EL (cell line): Measurements from ENCODE around the gene ZNF117.
A peak's percentile ranks its signal among the peaks of the same experiment; 100 is the strongest.
"Not testable (repeated sequence)": the region's sequence is repeated elsewhere in the genome, so short reads cannot be mapped to it uniquely, and the experiment has no call there.

Experiments
- DNase-seq: peaks from one replicate; pipeline ENCODE4 v3.0.0-alpha.2; 2016

The ZNF117 gene

GRCh38 chr7:64990936-64991335, at the start of gene ZNF117:
ZNF117 (minus strand) TSS chr7:64991036.
- no peak for DNase-seq

GRCh38 chr7:65038767-65039166, 47.9 kb upstream of the ZNF117 start:
- DNase-seq: peak; percentile 29

- DNase-seq: peak; percentile 92
Observed at GRCh38 chr7:65037740-65038688, 47.2 kb upstream of the ZNF117 start.

- peak; percentile 13 for DNase-seq
Observed at GRCh38 chr7:65036526-65036925, 45.7 kb upstream of the ZNF117 start.

- not testable (repeated sequence) for DNase-seq
Observed at GRCh38 chr7:65035469-65035868, 44.6 kb upstream of the ZNF117 start.

GRCh38 chr7:65034120-65034782, 43.4 kb upstream of the ZNF117 start:
- peak; percentile 69 for DNase-seq

- DNase-seq: not testable (repeated sequence)
Observed at GRCh38 chr7:65033391-65033790, 42.6 kb upstream of the ZNF117 start.

- not testable (repeated sequence) for DNase-seq
Observed at GRCh38 chr7:65025023-65025422, 34.2 kb upstream of the ZNF117 start.

GRCh38 chr7:65020978-65021377, 30.1 kb upstream of the ZNF117 start:
- DNase-seq: not testable (repeated sequence)

GRCh38 chr7:65009881-65010280, 19.0 kb upstream of the ZNF117 start:
- DNase-seq: not testable (repeated sequence)

GRCh38 chr7:65009394-65009793, 18.6 kb upstream of the ZNF117 start:
- DNase-seq: not testable (repeated sequence)

GRCh38 chr7:65007036-65007435, 16.2 kb upstream of the ZNF117 start:
- not testable (repeated sequence) for DNase-seq

- DNase-seq: peak; percentile 96
Observed at GRCh38 chr7:65006094-65006992, 15.5 kb upstream of the ZNF117 start, which contains the start of gene ERV3-1. ERV3-1 (minus strand) TSS chr7:65006687; CDS start chr7:64993026, 13,661 bp downstream.

GRCh38 chr7:65004575-65004974, 13.7 kb upstream of the ZNF117 start:
- DNase-seq: no peak

GRCh38 chr7:65002972-65003585, 12.2 kb upstream of the ZNF117 start:
- no peak for DNase-seq

GRCh38 chr7:65001291-65001814, 10.5 kb upstream of the ZNF117 start:
- DNase-seq: no peak

- DNase-seq: no peak
Observed at GRCh38 chr7:64999165-65000004, 8.5 kb upstream of the ZNF117 start.

- no peak for DNase-seq
Observed at GRCh38 chr7:64998865-64999164, 8.0 kb upstream of the ZNF117 start.

- DNase-seq: peak; percentile 32
Observed at GRCh38 chr7:64997927-64998391, 7.1 kb upstream of the ZNF117 start.

- no peak for DNase-seq
Observed at GRCh38 chr7:64997164-64997908, 6.5 kb upstream of the ZNF117 start.
